ENCODE measurements around the gene PIK3R4.

Gene PIK3R4

DNA sequence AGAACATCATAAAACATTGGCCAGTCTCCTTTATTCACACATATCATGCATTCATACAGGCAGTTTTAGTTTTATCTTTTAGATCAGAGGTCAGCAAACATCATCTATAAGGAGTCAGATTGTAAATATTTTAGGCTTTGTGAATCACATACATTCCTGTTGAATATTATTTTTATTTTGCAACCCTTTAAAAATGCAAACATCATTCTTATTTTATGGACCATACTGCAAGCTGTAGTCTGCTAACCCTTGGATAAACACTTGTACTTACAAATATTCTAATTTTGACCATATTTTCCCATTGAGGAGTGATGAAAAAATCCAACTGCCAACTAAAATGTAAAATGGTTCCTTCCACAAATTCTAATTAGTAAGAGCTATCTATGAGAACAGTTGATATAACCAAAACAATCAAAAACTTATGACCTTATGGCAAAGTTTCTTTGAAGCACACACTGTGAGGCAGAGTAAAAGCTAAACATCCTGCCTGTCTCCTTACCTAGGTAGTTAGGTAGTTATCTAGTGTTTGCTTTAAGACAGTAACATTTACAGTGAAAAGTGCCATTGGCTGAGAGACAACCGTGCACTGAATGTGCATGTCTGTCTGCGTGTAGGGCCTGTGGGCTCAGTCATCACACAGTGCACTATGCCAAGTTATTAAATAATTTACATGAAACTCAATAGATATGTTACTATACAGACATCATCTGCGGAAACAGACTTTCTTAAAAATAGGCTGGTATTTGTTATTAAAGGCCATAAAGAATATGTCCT, 57.7 kb downstream of the PIK3R4 start:
- H3K4me3 ChIP-seq (ENCODE audit: low read depth, low read length): no peak overlapping the region

DNA sequence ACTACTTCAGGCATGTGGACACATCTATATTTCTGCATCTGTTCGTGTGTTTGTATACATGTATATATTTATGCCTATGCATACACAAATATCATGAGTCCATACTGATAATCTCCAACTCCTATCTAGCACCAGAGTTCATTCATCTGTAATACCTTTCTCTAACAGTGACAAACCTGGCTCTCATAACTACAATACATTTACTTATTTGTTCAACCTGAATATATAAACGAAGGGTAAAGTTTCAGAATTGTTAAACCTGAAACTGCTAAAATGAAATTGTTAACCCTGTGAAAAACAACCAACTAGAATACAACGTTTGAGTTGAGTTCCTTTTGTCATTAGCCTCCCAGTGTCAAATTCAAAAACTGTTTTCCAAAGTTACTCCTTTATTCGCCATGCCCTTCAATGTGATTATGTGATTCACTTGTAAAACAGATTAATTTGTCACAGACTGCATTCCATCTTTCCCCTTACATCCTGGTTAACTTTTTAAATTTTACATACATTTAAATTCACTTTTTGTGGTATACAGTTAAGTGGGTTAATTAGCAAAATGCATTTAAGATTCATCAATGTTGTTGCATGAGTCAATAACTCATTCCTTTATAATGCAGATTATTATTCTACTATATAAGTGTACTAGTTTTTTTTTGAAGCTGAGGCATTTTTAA, 58.5 kb downstream of the PIK3R4 start:
- no peak overlapping the region for H3K4me3 ChIP-seq (ENCODE audit: low read depth, low read length)

DNA sequence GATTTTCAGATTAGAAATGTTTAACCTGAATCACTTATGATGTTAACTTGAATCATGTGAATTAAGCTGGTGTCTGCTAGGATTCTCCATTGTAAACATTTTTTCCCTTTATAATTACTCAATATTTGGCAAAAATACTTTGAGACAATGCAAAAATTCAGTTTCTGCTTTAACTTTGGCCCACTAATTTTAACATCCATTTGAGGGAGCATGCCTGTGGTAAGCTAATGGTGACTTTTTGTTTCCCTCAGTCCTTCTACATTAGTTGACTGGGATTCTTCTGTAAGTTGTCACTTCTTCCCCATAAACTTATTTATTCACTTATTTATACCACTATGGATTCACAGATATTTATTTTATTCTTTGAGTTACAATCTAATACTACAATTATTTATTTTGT, 59.3 kb downstream of the PIK3R4 start:
- H3K4me3 ChIP-seq (ENCODE audit: low read depth, low read length): no peak overlapping the region

DNA sequence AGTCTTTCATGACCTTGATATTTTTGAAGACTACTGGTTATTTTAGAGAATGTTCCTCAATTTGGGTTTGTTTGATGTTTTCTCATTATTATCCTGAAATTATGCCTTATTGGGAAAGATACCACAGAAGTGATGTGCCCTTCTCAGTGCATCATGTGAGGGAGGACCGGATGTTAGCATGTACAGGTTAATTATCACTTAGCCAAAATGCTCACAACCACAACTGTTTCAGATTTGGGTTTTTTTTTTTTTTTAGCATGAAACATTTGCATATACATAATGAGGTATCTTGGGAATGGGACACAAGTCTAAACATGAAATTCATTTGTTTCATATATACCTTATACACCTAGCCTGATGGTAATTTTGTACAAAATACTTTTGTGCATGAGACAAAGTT, 59.8 kb downstream of the PIK3R4 start:
- H3K4me3 ChIP-seq (ENCODE audit: low read depth, low read length): no peak overlapping the region

DNA sequence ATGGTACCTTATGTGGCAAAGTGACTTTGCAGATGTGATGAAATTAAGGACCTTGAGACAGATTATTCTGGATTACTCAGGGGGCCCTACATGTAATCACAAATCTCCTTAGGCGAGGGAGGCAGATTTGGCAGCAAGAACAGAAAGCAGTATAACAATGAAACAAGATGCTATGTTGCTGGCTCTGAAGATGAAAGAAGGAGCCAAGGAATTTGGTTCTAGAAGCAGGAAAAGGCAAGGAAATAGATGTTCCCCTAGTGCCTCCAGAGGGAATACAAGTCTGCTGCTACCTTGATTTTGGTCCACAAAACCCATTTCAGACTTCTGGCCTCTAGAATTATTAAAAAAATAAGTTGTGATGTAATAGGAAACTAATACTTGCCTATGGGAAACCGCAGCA, 64.5 kb downstream of the PIK3R4 start:
- no peak overlapping the region for H3K4me3 ChIP-seq (ENCODE audit: low read depth, low read length)

DNA sequence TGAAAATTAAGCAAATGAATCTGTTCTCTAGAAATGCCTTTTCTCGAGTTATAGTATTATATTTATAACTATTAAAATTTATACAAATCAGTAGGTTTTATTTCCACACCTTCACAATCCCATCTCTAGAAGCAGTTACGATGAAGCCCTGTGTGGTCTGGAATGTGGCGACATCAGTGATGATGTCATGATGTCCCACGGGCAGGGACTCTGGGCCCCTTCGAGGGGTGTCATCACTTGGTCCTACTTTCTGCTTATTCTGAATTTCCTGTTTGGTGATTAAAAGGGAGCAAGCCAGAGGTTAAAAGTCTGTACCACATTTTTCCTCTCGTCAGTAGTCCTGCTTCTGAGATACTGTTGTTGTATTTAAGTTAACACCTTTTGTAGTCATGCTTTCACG, 67.4 kb downstream of the PIK3R4 start:
- H3K4me3 ChIP-seq (ENCODE audit: low read depth, low read length): no peak overlapping the region

DNA sequence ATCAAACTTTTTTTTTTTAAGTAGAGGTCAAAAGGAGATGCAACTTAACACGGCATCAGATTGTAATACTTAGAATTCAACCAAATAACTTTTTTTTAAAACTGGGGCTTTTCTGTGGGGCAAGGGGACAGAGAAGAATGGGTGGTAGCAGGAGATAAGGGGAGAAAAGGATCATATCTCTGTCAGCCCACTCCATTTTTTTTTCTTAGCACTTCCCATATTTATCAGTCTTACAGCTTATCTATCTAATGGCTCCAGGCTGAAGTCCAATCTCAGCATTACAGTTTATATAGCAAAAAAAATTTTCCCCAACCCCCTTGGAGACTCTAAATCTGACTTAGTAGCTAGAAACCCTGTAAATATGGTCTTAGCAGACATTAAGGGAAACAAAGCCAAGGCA, 69.3 kb downstream of the PIK3R4 start:
- no peak overlapping the region for H3K4me3 ChIP-seq (ENCODE audit: low read depth, low read length)

DNA sequence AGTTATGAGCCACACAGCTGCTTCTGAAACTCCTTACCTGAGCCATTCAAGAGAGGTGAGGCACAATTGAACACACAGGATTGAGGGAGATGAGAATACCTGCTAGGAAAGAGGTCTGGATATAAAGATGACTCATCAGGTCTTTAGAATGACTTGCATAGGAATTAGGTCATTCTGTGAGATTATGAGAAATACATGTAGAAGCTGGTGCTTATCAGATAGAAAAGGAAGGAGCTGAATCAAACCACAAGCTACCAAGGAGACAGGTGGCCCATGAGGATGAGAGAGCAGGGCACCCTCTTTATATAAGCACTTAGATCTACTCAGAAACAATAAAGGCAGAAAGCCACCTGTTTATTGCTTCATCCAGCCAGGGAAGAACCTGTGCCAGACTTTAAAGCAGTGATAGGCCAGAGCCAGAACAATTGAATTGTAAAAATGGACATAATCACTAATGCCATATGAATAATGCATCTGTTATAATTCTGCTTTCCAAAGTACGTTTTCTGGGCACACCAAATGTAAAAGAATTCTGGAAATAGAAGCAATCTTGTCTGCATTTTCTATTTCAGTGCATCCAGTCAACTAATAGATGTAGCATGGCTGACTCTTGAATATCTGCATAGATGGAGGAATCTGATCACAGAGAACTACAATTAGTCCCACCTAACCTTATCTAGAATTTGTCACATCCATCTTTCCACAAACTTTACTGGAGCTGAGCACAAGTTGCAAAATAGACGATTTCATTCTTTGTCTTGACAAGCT, 74.9 kb downstream of the PIK3R4 start:
- H3K4me3 ChIP-seq (ENCODE audit: low read depth, low read length): no peak overlapping the region

DNA sequence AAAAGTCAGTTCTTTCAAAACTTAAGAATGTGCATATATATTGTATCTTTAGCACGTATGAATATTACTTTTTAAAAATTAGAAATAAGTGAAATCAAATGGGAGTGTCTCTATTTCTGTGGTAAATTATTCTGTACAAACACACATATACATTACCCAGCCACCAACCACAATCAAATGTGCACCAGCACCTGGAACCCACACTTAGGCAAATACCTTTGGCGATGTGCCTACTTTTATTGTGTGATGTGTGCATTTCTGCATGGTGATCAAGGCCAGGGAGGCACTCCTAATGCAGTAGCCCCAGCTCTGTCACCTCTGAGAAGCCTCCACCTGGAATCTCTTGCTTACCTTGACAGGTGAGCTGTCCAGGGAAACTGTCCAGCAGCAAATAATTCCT, 76.9 kb downstream of the PIK3R4 start:
- H3K4me3 ChIP-seq (ENCODE audit: low read depth, low read length): no peak overlapping the region

DNA sequence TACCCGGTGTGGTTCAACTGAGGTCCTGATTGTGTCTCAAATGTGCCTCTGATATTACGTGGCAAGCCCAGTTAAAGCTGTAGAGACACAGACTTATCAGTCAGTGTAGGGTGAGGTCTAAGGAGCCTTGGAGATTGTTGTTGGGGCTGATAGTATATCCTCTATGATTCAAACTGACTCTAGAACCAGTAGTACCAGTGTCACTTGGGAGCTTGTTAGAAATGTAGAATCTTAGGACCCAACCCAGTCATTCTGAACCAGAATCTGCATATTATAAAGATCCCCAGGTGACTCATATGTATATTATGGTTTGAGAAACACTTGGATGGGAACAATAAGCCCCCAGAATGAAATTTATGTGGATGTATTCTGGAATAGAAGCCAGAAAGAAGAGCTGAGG, 83.5 kb downstream of the PIK3R4 start:
- no peak overlapping the region for H3K4me3 ChIP-seq (ENCODE audit: low read depth, low read length)

DNA sequence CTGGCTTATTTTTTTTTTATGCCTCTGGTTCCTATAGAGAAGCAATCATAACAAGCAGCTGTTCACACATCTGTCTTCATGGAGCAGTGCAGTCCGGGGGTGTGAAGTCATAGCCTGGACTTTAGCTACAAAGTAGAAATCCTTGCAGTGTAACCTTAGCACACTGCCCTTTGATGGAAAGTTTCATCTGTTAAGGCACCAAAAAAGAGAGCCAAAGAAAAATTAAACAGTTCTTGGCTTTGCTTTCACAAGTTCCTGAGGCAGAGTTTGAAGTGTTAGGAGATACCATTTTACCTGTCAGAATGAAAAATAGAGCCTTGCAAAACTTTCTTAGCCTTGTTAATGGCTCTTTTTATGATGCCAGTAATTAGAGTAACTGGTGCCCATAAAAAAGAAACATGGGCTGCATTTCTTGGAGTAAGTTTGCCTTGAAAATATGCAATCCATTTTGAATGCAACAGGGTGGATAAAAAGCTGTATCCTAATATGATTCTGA, 84.1 kb downstream of the PIK3R4 start:
- H3K4me3 ChIP-seq (ENCODE audit: low read depth, low read length): no peak overlapping the region

DNA sequence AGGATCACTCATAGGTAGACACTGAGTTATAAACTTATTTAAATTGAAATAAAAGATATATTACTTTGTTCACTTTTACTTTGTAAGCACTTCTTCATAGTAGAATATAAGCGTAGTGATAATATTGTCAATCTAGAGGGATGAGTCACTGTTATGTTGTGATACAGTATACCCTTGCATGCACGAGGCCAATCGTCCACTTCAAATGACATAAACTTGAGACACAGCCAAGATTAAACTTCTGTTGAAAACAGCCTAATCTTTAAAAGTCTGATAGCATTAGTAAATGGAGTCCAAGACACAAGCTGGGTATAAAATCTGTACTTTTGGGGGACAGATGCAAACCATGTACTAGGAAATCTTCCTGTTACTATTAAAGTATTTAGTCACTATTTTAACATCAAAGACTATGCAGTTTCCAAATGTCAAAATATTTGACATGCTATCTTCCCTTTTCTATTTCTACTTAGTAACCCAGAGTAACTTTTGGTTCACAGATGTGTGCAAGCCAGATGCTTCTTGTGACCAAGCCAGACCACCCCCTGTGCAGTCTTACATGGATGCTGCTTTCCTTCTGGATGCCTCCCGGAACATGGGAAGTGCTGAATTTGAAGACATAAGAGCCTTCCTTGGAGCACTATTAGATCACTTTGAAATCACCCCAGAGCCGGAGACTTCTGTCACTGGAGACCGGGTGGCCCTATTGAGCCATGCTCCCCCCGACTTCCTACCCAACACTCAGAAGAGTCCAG, 85.3 kb downstream of the PIK3R4 start:
- no peak overlapping the region for H3K4me3 ChIP-seq (ENCODE audit: low read depth, low read length)

DNA sequence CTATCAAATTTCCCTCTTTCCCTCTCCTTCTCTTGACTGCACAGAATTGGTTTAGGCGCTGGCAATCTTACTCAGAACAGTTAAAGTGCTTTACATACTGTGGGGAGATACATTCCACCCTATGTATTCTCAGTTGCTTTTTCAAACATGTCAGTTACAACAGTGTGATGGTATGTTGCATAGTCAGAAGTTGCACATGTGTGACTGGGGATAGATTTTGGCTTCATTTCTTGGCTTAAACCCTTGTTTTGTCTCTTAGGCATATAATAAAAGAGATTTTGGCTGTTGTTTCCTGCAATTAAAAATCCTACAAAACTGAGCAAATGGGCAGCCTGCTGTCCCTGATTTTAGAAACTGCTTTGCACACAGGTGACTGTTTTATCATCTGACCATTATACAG, 86.7 kb downstream of the PIK3R4 start:
- no peak overlapping the region for H3K4me3 ChIP-seq (ENCODE audit: low read depth, low read length)

DNA sequence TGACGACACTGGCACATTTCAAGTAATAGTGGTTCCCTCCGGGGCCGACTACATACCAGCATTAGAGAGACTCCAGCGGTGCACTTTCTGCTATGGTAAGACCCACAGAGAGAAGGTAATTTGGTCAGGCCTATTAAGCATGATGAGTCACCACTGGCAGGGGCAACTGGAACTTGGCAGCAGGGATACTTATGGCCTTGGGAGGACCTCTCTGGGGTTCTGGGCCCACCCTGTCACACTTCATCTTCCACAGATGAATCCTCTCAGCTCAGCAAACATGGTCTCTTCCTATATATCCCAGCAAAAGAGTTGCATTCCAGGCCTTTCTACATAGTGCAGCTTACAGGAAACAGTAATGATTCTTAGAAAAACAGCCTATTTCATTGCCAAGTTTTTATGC, 88.0 kb downstream of the PIK3R4 start:
- H3K4me3 ChIP-seq (ENCODE audit: low read depth, low read length): no peak overlapping the region

DNA sequence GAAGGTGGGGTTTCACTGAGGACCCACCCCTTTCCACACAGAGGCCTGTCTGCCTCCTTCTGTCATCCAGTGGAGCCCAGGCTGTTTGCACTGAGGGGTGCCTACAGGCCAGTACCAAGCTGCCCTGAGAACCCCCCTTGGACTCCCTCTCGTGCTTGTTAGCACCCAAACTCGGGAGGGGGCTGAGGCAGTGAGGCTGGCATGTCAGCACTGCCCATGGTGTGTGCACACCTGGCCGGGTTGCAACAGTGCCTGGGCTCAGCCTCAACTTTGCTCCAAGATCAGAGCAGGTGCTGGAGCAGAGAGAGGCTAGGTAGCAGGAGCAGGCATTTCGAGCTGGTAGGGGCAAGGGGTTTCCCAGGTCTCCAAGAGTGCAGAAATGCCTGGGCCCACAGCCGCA, 90.0 kb downstream of the PIK3R4 start:
- no peak overlapping the region for H3K4me3 ChIP-seq (ENCODE audit: low read depth, low read length)

DNA sequence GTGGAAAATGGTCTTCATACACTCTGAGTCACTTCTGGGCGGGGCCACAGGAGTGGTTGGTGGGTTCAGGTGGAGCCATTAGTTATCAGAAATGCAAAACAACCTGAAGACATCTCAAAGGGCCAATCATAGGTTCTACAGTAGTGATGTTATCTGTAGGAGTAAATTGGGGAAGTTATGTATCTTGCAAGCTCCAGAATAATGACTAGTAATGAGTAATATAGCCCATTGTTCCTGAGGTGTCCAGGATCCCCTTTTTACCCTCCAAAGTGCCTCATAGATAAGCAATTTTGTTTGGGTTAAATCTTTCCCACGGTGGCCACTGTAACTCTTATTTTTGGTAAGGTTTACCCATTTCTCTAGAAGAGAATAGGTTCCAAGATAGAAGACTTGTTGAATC, 91.7 kb downstream of the PIK3R4 start:
- no peak overlapping the region for H3K4me3 ChIP-seq (ENCODE audit: low read depth, low read length)

DNA sequence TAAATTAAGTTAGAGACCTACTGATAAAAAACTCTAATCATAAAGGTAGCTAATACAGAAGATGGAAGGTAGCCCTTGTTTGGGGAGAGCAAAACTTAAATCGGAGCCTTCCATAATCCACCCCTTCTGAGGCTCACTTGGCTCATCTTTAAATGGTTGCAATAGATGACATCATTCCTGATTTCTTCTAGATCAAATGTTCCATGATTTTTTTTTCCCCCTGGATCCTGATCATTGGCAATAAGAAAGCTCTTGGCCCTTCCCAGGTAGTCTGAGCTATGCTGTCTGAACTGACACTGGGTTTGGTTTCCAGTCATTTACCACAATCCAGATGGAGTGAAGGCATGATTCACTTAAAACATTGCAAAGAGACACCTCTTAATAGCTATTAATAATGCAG, 92.5 kb downstream of the PIK3R4 start:
- H3K4me3 ChIP-seq (ENCODE audit: low read depth, low read length): no peak overlapping the region

DNA sequence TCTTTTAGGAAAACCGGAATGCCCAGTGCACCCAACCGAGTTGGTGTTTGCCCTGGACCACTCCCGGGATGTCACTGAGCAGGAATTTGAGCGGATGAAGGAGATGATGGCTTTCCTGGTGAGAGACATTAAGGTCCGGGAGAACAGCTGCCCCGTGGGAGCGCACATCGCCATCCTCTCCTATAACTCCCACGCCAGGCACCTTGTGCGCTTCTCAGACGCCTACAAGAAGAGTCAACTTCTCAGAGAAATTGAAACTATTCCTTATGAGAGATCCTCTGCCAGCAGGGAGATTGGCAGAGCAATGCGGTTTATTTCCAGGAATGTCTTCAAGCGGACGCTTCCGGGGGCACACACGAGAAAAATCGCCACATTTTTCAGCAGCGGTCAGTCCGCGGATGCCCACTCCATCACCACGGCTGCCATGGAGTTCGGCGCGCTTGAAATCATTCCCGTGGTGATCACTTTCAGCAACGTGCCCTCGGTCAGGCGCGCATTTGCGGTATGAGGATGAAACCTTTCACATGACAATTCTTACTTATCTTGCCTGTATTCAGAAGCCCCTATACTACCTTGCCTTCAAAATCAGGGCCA, 97.5 kb downstream of the PIK3R4 start:
- H3K4me3 ChIP-seq (ENCODE audit: low read depth, low read length): no peak overlapping the region

DNA sequence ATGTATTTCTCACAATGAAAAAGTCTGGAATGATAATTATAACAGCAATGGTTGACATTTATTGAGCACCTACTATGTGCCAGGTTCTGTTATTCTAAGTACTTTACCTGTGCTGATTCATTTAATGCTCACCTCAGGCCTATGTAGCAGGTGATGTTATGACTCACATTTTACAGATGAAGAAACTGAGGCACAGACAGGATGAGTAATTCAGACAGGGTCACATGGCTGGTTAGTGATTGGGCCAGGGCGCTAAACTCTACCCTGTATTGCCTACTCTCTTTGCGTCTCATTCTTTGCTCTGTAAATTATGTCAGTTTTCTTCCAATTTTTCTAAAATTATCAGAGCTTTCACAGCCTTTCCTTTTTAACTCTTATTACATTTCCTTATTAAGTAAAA, 98.3 kb downstream of the PIK3R4 start:
- H3K4me3 ChIP-seq (ENCODE audit: low read depth, low read length): no peak overlapping the region

DNA sequence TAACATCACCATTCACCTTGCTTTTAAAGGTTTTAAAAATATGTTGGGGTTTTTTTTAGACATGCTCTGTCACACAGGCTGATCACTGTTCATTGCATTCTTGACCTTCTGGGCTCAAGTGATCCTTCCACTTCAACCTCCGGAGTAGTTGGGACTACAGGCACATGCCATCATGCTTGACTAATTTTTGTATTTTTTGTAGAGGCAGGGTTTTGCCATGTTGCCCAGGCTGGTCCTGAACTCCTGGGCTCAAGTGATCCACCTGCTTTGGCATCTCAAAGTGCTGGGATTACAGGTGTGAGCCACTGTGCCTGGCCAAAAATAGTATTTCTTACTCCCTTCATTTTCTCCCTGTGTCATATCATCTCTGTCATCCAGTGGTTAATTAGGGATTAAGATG, 101.4 kb downstream of the PIK3R4 start:
- H3K4me3 ChIP-seq (ENCODE audit: low read depth, low read length): no peak overlapping the region

All from iPS-11a (cell line).